Activated CD4-positive, alpha-beta T cell treated with anti-CD3 and anti-CD28 coated beads, Interleukin-2, amount 50 U/mL, for 24 hours (primary cell): Measurements from ENCODE around the gene TBX4.

Experiments used
- DNase-seq, 2 donors: peaks; one replicate each; pipeline ENCODE4 v3.0.0-alpha.2; 2020; ENCODE audit warnings: low read depth in 1 of 2, low spot score in 1 of 2

TBX4 gene

DNA sequence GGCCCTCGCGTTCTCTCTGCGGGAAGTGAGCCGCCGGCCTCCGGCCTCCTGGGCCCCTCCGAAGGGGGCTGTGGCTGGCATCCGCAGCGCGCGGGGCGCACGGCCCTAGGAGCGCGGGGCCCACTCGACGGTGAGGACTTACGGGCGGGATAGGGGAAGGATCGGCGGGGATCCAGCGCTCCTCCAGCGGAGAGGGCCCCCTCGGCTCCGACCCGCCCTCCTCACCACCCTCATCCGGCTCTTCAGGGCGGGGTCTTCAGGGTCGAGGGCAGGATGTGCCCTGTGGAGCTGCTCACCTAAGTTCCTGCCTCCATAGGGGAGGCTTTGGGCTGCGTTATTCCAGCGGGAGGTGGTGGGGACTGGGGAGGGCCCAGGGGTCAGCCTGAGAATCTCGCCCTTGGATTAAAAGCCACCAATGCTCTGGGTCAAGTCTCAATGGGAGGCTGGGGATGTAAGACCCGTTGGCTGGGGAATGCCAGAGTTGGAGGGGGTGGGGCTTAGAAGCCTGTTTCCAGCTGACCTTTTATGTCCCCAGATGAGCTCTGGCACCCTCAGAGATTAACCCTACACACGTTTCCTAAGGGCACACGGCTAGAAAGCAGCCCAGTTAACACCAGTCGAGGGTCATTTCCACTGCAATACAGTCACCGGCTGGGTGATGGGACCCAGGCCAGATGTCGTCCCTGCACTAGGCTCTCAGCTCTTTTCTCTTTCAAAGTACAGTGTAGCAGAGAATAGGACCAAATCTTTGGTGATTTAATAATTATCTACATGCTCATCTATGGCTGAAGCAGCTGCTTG, 39.2 kb upstream of the TBX4 start:
- no peak for DNase-seq

DNA sequence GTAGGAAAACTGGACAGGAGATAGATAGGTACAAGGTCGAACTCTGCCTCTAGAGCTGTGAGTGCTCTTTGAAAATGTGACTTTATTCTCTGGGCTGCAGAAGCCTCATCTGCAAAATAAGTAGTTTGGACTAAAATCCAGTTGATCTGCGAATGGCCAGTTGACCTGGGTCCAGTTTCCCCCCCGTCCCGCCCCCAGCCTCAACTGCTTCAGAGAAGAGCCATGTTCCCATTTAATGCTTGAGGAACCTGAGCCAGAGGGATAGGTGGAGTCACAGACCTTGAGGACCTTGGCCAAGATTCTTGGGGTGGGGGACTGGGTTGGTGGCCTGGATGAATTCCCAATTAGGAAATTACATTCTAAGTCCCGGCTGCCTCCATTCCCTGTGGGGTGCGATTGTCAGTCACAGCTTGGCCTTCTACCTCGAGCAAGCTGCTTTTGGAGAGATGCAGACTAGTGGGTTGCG, 38.5 kb upstream of the TBX4 start:
- no peak for DNase-seq

DNA sequence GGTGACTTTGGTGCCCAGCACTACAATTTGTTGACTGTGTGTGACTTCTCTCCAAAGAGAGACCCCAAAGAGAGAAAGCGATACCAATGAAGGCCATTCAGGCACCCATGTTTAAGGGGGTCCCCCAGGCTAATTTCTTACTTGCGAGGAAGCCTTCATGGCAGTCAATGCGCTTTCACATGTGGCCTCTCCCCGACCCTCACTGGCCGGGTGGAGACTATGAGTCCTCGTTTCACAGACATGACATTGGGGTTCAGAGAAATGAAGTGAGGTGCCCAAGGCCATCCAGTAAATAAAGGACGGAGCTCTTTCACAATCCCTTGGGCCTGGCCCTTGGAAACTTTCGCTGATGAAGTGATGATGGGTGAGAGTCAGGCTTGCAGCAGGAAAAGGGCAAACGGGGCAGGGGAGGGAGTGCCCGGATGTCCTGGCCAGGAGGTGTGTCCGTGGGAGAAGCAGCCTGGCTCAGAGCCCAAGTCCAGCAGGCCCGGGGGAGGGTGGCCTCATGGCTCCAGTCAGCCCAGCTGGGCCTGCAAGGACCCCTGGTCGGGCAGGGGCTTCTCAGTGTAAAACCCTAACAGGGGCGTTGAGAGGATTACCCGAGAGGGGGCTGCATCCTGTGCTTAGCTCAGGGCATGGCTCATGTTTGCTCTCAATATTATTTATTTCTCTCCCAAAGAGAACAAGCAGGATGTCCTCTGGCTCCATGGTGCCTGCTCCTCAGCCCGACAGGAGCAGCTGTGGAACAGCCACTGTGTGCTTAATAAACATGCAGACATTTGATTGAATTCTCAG, 37.9 kb upstream of the TBX4 start:
- no peak for DNase-seq

DNA sequence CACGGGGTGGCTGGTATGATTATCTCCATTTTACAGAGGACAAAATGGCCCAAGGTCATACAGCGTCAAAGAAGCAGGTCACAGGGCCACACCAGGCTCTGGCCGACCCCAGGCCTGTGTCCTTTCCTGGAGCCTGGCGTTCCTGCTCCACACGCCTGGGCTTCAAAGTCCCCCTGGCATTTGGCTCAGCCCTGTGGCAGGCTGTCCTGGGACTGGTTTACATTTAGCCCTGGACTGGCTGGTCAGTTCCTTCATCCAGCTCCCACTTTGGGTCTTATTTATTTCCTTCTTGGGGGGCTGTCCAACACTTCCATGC, 37.3 kb upstream of the TBX4 start:
- DNase-seq = no peak

DNA sequence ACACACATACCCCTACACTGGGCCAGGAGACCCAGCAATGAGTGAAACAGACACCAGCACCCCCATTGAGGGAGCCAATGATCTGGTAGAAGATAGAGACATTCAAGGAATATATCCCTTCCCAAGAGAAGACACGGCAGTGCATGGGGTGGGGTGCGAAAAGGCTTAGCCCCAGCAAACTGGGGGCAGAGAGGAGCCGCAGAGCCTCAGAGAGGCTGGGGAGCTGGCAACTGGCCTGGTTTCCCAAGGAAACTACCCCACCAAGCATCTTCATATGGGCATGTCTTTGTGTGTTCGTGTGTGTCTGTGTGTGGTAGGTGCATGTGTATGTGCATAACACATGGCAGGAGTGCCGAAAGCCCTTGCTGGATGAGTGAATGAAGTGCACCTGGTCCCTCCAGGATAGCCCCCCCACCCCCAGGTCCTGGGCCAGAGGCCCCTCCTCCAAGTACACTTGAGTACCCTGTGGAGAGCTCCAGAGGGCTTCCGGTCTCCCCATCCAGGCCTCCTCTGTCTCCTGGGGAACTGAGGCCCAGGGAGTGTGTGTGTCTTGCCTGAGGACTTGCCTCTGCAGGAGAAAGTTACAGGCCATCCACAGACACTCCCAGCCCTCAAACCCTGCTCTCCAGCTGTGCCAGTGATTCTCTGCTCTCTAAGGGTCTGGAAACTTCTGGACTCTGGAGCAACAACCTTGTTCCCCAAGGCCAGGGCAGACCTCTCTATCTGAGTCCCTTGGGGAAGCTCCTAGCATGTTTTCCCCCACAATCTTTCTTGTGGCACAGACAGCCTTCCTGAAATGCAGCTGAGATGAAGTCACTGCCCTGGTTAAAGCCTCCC, 36.6 kb upstream of the TBX4 start:
- no peak for DNase-seq

DNA sequence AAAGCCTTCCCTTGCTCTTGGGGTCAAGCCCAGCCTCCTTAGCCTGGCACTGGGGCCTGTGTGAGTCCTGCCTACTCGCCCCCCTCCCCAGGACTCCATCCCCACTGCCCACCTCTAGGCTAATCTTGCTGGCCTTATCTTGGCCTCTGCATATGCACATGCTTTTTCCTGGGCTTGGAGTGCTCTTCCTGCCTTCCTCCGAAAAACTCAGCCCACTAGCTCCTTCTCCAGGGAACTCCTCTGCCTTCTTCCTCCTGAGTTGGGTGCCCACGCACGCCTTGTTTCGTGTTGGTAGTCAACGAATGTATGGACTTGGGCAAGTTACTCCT, 36.0 kb upstream of the TBX4 start:
- DNase-seq = no peak

DNA sequence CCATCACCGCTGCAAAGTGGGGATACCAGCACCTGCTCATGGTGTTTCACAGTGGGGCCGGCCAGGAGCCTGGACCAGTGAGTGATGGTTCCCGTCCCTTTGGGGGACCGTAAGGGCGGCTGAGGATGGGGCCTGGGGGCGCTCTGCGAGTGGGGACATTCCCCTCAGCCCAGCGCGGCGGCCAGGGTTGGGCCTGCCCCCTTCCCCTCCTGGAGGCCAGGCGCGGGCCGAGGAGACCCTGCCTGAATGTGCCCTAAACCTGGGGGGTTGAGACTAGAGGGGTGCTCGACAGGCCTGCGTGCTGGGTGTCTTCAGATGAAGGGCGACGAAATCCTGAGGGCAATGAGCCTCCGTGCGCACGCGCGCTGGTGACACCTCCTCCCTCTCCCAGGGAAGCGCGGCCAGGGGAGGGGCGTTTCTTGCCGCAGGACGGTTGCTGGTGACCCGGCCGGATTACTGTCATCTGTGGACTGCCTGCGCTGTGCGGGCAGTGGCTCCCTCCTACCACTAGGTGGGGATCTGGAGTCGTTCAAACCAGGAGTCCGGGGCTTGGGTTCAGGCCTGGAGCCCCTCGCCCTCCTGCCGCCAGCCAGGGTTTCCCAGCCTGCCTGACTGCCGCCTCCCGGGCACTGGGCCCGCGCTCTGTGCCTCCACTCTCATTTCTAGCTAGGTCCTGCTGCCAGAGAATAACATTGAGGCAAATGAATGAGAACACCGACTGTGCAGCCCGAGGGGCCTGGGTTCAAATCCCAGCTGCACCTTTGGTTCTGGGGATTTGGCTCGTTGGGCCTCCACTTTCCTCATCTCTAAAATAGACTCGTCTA, 35.5 kb upstream of the TBX4 start:
- peak in 1 of 2 donors; percentile 46 for DNase-seq

DNA sequence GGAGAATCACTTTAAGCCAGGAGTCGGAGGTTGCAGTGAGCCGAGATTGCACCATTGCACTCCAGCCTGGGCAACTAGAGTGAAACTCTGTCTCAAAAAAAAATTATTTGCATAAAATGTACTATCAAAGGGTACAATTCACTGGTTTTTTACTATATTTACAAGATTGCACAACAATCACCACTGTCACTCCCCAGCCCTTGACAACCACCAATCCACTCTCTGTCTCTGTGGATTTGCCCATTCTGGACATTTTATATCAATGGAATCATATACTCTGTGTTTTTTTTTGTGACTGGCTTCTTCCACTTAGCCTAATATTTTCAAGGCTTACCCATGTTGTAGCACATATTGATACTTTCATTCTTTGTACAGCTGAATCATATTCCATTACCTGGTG, 33.8 kb upstream of the TBX4 start:
- DNase-seq = no peak

DNA sequence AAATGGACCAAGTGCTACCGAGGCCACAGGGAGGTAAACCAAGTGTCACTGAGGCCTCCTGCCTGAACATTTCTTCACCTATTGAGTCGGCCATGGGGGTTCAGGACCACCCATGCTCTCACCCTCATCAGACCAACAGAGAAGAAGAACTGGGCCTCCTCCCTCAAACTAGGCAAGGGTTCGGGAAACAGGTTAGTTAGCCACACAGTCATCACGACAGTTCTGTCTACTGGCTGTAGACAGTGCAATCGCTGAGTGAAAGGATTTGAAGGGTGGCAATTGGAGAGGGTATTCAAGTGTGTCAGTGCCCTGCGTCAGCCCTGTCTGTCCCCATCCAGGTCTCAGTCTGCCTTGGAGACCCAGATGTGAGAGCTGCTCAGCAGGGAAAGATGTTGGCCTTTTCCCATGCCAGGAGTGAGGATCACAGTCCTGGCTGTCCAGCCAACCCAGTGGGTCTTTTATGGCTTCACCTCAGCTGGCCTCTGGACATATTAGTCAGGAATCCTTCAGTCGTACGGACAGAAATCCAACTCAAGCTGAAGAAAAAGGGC, 32.7 kb upstream of the TBX4 start:
- no peak for DNase-seq

DNA sequence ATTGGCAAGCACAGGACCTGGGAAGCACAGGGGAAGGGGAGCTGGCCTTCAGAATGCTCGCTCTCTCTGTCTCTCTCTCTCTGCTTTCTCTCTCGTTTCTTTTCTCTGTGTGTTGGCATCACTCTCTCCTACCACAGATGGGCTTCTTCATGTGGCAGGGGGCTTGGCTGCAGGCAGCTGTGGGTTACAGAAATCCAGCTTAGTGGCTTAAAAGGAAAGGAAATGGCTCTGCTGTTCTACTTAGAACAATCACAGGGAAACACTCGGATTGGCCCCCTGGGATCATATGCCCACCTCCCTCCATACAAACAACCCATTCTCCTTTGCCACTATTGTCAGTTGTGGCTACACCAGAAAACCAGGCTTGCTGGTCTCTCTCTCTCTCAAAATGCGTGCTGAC, 32.2 kb upstream of the TBX4 start:
- DNase-seq = no peak

DNA sequence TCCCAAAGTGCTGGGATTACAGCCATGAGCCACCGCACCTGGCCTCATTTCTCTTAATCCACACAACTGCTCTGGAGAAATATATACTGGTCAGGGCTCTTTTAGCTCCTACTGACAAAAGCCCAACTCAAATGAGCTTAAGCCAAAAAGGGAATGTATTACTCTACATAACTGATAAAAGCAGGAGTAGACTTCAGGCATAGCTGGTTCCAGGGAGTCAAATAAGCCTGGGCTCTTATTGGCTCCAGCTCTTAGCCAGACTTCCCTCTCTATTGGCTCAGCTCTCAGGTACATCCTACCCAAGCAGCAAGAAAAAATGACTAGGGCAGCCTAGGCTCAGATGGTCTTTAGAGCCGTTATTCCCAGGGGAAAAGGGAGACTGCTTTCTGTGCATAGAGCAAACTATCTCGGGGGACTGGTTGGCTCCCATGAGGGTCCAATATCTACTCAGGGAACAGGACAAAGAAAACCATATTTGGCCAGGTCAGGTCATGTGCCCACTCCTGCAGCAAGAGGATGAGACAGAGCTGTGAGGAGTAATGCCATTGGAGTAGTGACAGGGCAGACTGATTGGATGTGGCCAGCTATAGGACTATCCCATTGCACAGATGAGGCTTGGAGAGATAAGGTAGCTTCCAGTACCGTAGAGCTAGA, 31.4 kb upstream of the TBX4 start:
- no peak for DNase-seq

DNA sequence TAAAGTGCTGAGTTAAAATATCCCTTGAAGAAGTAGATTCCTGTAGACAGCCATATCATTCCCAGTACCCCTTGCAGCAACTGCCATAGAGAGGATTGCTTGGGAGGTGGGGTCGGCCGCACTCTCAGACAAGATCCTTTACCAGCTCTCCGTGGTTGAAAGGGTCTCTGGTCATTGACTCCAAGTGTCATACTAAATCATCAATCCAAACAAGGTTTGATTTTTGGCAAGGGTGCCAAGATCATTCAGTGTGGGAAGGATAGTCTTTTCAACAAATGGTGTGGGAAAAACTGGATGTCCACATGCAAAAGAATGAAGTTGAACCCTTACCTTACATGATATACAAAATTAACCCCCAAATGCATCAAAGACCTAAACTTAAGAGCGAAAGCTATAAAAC, 30.8 kb upstream of the TBX4 start:
- no peak for DNase-seq

DNA sequence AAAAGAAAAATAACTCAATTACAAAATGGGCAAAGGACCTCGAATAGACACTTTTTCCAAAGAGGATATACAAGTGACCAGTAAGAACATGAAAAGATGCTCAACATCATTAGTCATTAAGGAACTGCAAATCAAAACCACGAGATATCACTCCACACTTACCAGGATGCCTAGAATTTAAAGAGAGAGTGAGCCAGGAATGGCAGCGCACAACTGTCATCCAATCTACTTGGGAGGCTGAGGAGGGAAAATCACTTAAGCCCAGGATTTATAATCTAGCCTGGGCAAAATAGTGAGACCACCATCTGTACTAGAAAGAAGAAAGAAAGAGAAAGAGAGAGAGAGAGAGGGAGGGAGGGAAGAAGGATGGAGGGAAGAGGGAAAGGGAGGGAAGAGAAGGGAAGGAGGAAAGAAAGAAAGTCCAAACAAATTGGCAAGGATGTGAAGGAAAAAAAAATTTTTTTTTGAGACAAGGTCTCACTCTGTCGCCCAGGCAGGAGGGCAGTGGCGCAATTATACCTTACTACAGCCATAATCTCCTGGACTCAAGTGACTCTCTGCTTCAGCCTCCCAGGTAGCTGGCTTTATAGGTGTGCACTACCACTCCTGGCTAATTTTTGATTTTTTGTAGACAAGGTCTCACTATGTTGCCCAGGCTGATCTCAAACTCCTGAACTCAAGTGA, 30.0 kb upstream of the TBX4 start:
- DNase-seq = no peak

DNA sequence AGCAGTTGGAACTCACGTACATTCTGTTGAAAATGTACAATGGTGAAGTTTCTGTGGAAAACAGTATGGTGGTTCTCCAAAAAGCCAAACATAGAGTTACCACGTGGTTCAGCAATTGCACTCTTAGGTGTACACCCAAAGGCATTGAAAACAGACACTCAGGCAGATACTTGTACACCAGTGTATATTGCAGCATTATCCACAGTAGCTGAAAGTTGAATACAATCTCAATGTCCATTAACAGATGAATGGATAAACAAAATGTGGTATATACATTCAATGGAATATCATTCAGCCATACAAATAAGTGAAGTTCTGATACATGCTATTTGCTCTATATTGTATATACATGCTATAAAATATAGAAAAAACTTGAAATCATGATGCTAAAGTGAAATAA, 29.4 kb upstream of the TBX4 start:
- no peak for DNase-seq

DNA sequence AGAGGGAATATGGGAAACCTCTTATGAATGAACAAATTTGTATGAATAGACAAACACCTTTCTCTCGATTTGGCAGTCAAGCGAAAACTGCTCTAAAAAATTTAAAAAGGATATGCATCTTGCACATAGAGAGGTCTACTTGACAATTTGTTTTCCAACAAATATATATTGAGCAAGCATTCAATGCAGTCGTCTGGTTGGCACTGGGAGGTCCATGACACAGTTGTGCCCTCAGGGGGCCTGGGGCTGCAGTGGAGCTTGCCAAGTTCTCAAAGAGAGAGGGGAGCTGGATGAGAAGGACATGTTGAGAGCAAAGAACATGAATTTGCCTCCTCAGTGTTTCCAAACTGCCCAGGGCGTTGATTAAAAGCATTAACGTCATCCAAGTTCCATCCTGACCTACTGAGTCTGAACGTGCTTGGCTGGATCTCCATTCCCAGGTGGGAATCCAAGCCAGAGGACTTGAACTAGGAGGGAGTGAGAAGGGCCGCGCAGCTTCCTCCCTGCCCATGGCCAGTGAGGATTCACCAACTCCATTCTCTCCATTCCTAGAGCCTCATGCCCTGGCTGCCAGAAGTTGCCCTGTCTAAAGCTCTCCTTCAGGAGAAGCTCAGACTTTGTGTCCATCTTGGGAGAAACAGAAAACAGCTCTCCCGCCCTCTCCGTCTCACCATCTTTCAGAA, 28.1 kb upstream of the TBX4 start:
- no peak for DNase-seq

DNA sequence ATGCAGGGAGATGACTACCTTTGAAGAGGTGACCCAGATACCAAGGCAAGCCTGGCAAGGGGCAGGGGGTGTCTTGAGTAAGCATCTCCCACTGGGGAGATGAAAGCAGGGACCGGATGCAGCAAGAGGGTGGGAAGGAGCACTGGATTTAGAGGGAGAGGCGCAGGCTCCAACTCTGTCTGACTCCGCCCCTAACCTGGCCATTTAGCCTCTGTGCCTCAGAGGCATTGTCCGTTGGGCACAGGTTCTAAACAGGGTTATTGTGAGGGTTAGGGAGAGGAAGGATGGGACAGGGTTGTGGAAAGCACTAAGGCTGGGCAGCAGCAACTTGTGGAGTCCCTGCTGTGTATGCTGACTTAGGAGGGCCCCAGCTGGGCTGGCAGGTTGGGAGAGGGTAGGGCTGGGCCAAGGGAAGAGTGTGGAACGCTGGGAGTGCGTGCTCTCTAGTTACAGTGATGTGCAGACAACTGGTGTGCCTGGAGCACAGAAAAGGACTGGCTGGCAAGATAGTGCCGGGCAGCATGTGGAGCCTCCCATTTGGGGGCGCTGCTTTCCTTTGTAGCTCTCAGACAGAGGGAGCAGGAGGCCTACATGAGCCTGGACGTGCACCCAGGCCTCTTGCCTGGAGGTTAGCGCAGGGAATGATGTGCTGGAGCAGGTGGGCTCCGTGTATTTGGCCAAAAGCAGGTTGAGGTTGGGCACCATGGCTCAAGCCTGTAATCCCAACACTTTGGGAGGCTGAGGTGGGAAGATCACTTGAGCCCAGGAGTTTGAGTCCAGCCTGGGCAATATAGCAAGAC, 26.3 kb upstream of the TBX4 start:
- DNase-seq = no peak

DNA sequence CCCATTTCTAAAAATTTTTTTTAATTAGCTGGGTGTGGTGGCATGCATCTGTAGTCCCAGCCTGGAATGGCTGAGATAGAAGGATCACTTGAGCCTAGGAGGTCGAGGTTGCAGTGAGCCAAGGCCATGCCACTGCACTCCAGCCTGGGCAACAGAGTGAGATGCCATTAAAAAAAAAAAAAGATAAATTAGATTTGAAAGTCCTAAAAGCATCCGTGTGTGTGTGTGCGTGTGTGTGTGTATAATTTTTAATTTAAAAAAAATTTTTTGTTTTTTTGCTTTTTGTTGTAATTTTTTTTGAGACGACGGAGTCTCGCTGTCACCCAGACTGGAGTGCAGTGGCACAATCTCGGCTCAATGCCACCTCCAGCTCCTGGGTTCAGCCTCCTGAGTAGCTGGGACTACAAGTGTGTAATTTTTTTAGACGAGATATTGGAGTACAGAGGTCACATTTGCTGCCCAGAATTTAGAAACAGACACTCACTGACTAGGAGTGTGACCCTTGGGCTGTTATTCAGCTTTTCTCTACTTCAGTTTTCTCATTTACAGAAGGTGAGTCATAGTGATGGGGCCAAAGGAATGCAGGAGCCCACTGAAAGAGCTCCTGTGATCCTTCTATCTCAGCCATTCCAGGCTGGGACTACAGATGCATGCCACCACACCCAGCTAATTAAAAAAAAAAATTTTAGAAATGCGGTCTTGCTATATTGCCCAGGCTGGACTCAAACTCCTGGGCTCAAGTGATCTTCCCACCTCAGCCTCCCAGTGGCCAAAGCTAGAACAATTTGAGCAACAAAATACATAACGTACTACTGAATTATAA, 25.5 kb upstream of the TBX4 start:
- DNase-seq = no peak
